Gastroesophageal sphincter (tissue), 3 donors: ENCODE data around the gene PTPRK.

Experiments used
- POLR2AphosphoS5 ChIP-seq: sonication (generic); formaldehyde crosslinking; IDR thresholded peaks from one replicate; pipeline ENCODE4 v1.6.1; 2017; ENCODE audit warnings: antibody characterized with exemption
- TF ChIP-seq, protein P1 (sequence below), 4 experiments: fragments of 200-600 bp in 2 of 4; fragments of 450-650 bp in 2 of 4; sonication (generic) in 1 of 4; IDR thresholded peaks; one replicate each; pipeline ENCODE4 v1.5.1; 2017 to 2019; ENCODE audit warnings: antibody characterized with exemption in 4 of 4, mild to moderate bottlenecking in 2 of 4, moderate library complexity in 2 of 4

DNA sequence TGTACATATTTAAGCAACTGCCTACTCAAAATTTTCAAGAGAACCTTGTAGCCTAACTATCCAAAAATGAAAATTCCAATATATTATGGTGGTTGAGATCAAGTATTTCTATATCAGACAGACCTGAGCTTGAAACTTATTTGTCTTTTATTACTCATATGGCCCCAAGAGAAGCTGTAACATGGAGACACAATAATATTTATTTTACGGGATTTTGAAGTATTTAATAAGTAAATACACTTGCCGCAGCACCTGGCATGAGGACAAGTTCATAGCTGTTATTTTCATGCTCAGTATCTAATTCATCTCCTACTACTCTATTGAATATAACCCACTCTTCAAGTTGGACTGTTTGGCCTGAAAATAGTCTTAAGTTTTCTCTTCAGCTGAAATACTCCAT, 28.0 kb downstream of the PTPRK start:
- TF ChIP-seq, protein P1, sequence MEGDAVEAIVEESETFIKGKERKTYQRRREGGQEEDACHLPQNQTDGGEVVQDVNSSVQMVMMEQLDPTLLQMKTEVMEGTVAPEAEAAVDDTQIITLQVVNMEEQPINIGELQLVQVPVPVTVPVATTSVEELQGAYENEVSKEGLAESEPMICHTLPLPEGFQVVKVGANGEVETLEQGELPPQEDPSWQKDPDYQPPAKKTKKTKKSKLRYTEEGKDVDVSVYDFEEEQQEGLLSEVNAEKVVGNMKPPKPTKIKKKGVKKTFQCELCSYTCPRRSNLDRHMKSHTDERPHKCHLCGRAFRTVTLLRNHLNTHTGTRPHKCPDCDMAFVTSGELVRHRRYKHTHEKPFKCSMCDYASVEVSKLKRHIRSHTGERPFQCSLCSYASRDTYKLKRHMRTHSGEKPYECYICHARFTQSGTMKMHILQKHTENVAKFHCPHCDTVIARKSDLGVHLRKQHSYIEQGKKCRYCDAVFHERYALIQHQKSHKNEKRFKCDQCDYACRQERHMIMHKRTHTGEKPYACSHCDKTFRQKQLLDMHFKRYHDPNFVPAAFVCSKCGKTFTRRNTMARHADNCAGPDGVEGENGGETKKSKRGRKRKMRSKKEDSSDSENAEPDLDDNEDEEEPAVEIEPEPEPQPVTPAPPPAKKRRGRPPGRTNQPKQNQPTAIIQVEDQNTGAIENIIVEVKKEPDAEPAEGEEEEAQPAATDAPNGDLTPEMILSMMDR (IDR thresholded peaks at IDR 0.05) = no peak
- TF ChIP-seq POLR2AphosphoS5 = peak; percentile 17
